ENCODE measurements around the gene S100A6.

The S100A6 gene

GRCh38 chr1:153544453-153545066 is 8.8 kb upstream of the S100A6 start:
- DNase-seq (ENCODE audit: extremely low read depth, low read depth) = no peak
- H3K4me3 ChIP-seq (replicated peaks; ENCODE audit: low read depth, low read length) = peak overlapping the region; percentile 75
- no peak for TF ChIP-seq CTCF (IDR thresholded peaks at IDR 0.05; ENCODE audit: low read depth, low read length, missing control alignments)

GRCh38 chr1:153543736-153544135 is 7.9 kb upstream of the S100A6 start:
- DNase-seq (ENCODE audit: extremely low read depth, low read depth) = no peak
- peak overlapping the region; percentile 75 for H3K4me3 ChIP-seq (replicated peaks; ENCODE audit: low read depth, low read length)
- TF ChIP-seq CTCF (IDR thresholded peaks at IDR 0.05; ENCODE audit: low read depth, low read length, missing control alignments) = no peak

- no peak for TF ChIP-seq CTCF (IDR thresholded peaks at IDR 0.05; ENCODE audit: low read depth, low read length, missing control alignments)
- H3K4me3 ChIP-seq (replicated peaks; ENCODE audit: low read depth, low read length) = peak overlapping the region; percentile 75
- no peak for DNase-seq (ENCODE audit: extremely low read depth, low read depth)
Measured at GRCh38 chr1:153542956-153543711, 7.3 kb upstream of the S100A6 start.

GRCh38 chr1:153541641-153542590 is 6.1 kb upstream of the S100A6 start:
- no peak for DNase-seq (ENCODE audit: extremely low read depth, low read depth)

GRCh38 chr1:153540394-153541361 is 4.9 kb upstream of the S100A6 start, which contains the start of gene S100A5:
TSS of gene S100A5 (minus strand) at chr1:153540934. CDS start at chr1:153540191, 743 bp downstream.
- no peak for TF ChIP-seq CTCF (IDR thresholded peaks at IDR 0.05; ENCODE audit: low read depth, low read length, missing control alignments)
- DNase-seq (ENCODE audit: extremely low read depth, low read depth) = no peak

More at GRCh38 chr1:153541641-153542590, 6.1 kb upstream of the S100A6 start:
- no peak overlapping the region for H3K4me3 ChIP-seq (replicated peaks; ENCODE audit: low read depth, low read length)
- no peak for TF ChIP-seq CTCF (IDR thresholded peaks at IDR 0.05; ENCODE audit: low read depth, low read length, missing control alignments)

More at GRCh38 chr1:153540394-153541361, 4.9 kb upstream of the S100A6 start, which contains the start of gene S100A5:
- no peak within 1 kb of the TSS for H3K4me3 ChIP-seq (replicated peaks; ENCODE audit: low read depth, low read length)
